Stimulated activated CD8-positive, alpha-beta memory T cell treated with anti-CD3 and anti-CD28 coated beads, Interleukin-7, amount 100 ng/mL, for 24 hours (primary cell): ENCODE measurements around the gene ATP8A1.
"Not testable (repeated sequence)": the region's sequence is repeated elsewhere in the genome, so short reads cannot be mapped to it uniquely, and the experiment has no call there.

Source experiments
- DNase-seq: peaks from one replicate; pipeline ENCODE4 v3.0.0-alpha.2; 2020; ENCODE audit warnings: low read depth

ATP8A1 gene

GRCh38 chr4:42656944-42657792, at the start of gene ATP8A1:
Gene ATP8A1 (minus strand): TSS chr4:42657105. CDS start chr4:42656873, 232 bp downstream.
- DNase-seq: peak; percentile 85

GRCh38 chr4:42706086-42706485, 49.2 kb upstream of the ATP8A1 start:
- DNase-seq: no peak

GRCh38 chr4:42703813-42704212, 46.9 kb upstream of the ATP8A1 start:
- DNase-seq: no peak

GRCh38 chr4:42702895-42703294, 46.0 kb upstream of the ATP8A1 start:
- DNase-seq: no peak

GRCh38 chr4:42701780-42702179, 44.9 kb upstream of the ATP8A1 start:
- DNase-seq: not testable (repeated sequence)

GRCh38 chr4:42690537-42690936, 33.6 kb upstream of the ATP8A1 start:
- no peak for DNase-seq

GRCh38 chr4:42683393-42683792, 26.5 kb upstream of the ATP8A1 start:
- DNase-seq: no peak

- DNase-seq: no peak
Observed at GRCh38 chr4:42678512-42678911, 21.6 kb upstream of the ATP8A1 start.

- no peak for DNase-seq
Observed at GRCh38 chr4:42676066-42676951, 19.4 kb upstream of the ATP8A1 start.

- no peak for DNase-seq
Observed at GRCh38 chr4:42673082-42673425, 16.1 kb upstream of the ATP8A1 start.

GRCh38 chr4:42672359-42673081, 15.6 kb upstream of the ATP8A1 start:
- DNase-seq: no peak

GRCh38 chr4:42671431-42672194, 14.7 kb upstream of the ATP8A1 start:
- DNase-seq: no peak

GRCh38 chr4:42658261-42658660, 1.4 kb upstream of the ATP8A1 start:
- DNase-seq: no peak

GRCh38 chr4:42656679-42656943, 294 bp downstream of the ATP8A1 start:
- DNase-seq: no peak

GRCh38 chr4:42655921-42656678, 805 bp downstream of the ATP8A1 start:
- DNase-seq: no peak

GRCh38 chr4:42655269-42655637, 1.7 kb downstream of the ATP8A1 start:
- DNase-seq: no peak

GRCh38 chr4:42654631-42655268, 2.2 kb downstream of the ATP8A1 start:
- no peak for DNase-seq

GRCh38 chr4:42653626-42654560, 3.0 kb downstream of the ATP8A1 start:
- DNase-seq: no peak

GRCh38 chr4:42652529-42653231, 4.2 kb downstream of the ATP8A1 start:
- DNase-seq: not testable (repeated sequence)
